ENCODE results near the gene GLT1D1.

The GLT1D1 gene

GRCh38 chr12:128856035-128856790, 2.9 kb downstream of the GLT1D1 start:
- TF ChIP-seq CTCF (IDR thresholded peaks at IDR 0.05), result no peak
- H3K4me1 Mint-ChIP-seq, result peaks cover 7% of the 10 kb centered on the region
- no peak overlapping the region for H3K27ac Mint-ChIP-seq
- peaks cover 5% of the 10 kb centered on the region for H3K36me3 Mint-ChIP-seq (ENCODE audit: low read depth)
- no peak for DNase-seq
- no peak overlapping the region for H3K4me3 Mint-ChIP-seq
- H3K27me3 Mint-ChIP-seq (ENCODE audit: low read depth, poor library complexity), result peaks cover 44% of the 10 kb centered on the region
- H3K9me3 Mint-ChIP-seq, result peaks cover 6% of the 10 kb centered on the region

GRCh38 chr12:128856791-128857078, 3.5 kb downstream of the GLT1D1 start:
- no peak overlapping the region for H3K27ac Mint-ChIP-seq
- no peak for TF ChIP-seq CTCF (IDR thresholded peaks at IDR 0.05)
- peaks cover 12% of the 10 kb centered on the region for H3K4me1 Mint-ChIP-seq
- peaks cover 39% of the 10 kb centered on the region for H3K27me3 Mint-ChIP-seq (ENCODE audit: low read depth, poor library complexity)
- H3K4me3 Mint-ChIP-seq, result no peak overlapping the region
- peaks cover 5% of the 10 kb centered on the region for H3K36me3 Mint-ChIP-seq (ENCODE audit: low read depth)
- no peak for DNase-seq
- peaks cover 6% of the 10 kb centered on the region for H3K9me3 Mint-ChIP-seq

- peaks cover 34% of the 10 kb centered on the region for H3K27me3 Mint-ChIP-seq (ENCODE audit: low read depth, poor library complexity)
- peaks cover 12% of the 10 kb centered on the region for H3K4me1 Mint-ChIP-seq
- peaks cover 6% of the 10 kb centered on the region for H3K9me3 Mint-ChIP-seq
- no peak for DNase-seq
- H3K4me3 Mint-ChIP-seq, result no peak overlapping the region
- TF ChIP-seq CTCF (IDR thresholded peaks at IDR 0.05), result no peak
- peaks cover 5% of the 10 kb centered on the region for H3K36me3 Mint-ChIP-seq (ENCODE audit: low read depth)
- H3K27ac Mint-ChIP-seq, result no peak overlapping the region
Observed at GRCh38 chr12:128857133-128857763, 4.0 kb downstream of the GLT1D1 start.

- H3K9me3 Mint-ChIP-seq, result peaks cover 6% of the 10 kb centered on the region
- H3K36me3 Mint-ChIP-seq (ENCODE audit: low read depth), result peaks cover 5% of the 10 kb centered on the region
- TF ChIP-seq CTCF (IDR thresholded peaks at IDR 0.05), result no peak
- H3K4me3 Mint-ChIP-seq, result no peak overlapping the region
- H3K4me1 Mint-ChIP-seq, result peaks cover 12% of the 10 kb centered on the region
- H3K27ac Mint-ChIP-seq, result no peak overlapping the region
- peaks cover 23% of the 10 kb centered on the region for H3K27me3 Mint-ChIP-seq (ENCODE audit: low read depth, poor library complexity)
- DNase-seq, result no peak
Observed at GRCh38 chr12:128859311-128859710, 6.0 kb downstream of the GLT1D1 start.

- DNase-seq, result no peak
- no peak overlapping the region for H3K4me3 Mint-ChIP-seq
- no peak for TF ChIP-seq CTCF (IDR thresholded peaks at IDR 0.05)
- peaks cover 14% of the 10 kb centered on the region for H3K4me1 Mint-ChIP-seq
- peaks cover under 1% of the 10 kb centered on the region for H3K9me3 Mint-ChIP-seq
- H3K27me3 Mint-ChIP-seq (ENCODE audit: low read depth, poor library complexity), result peaks cover 15% of the 10 kb centered on the region
- no peak overlapping the region for H3K27ac Mint-ChIP-seq
- H3K36me3 Mint-ChIP-seq (ENCODE audit: low read depth), result peaks cover 2% of the 10 kb centered on the region
Observed at GRCh38 chr12:128861226-128862016, 8.1 kb downstream of the GLT1D1 start.

Measured in nephron progenitor cell (in vitro differentiated cells).